CD4-positive, alpha-beta T cell (primary cell): ENCODE measurements around the gene DPEP3. TPM values are rescaled to one million over a fixed set of nuclear protein-coding genes. Genes with fewer than 3 reads are reported as not detected.

Experiments used
- ATAC-seq: fragments of 200-7000 bp; cut with Tn5 transposase; one replicate; pipeline ENCODE4 v1.10.0; 2022; ENCODE audit warnings: mild to moderate bottlenecking; ENCODE audit not compliant: poor library complexity
- CTCF ChIA-PET: fragments of 350-600 bp; sonication (Branson Sonifier 250); formaldehyde crosslinking; loops from one replicate; lab custom pipeline; 2021; ENCODE audit warnings: antibody characterized with exemption, inconsistent platforms; lab: Charles Lee
- POLR2A ChIA-PET: fragments of 350-600 bp; sonication (Branson Sonifier 250); formaldehyde crosslinking; loops from one replicate; lab custom pipeline; 2021; ENCODE audit warnings: antibody characterized with exemption, inconsistent platforms; lab: Charles Lee
- DNase-seq, 14 experiments: peaks; one replicate each; pipeline ENCODE4 v3.0.0-alpha.2; 2013 to 2020; ENCODE audit warnings: mixed read lengths in 2 of 14
- H3K27ac ChIP-seq, 2 donors: one replicate each; pipeline versions ENCODE4 v1.5.1 to v1.7.0; 2013; ENCODE audit warnings: low read length in 2 of 2, low read depth in 1 of 2, mild to moderate bottlenecking in 1 of 2
- H3K27me3 ChIP-seq, 2 experiments: 1 replicate in 1 of 2; 2 replicates in 1 of 2; pipeline versions ENCODE4 v1.6.1 to v1.7.0; 2013; ENCODE audit warnings: low read length in 2 of 2, control low read depth in 1 of 2, mild to moderate bottlenecking in 1 of 2, moderate library complexity in 1 of 2; ENCODE audit not compliant: insufficient read depth in 2 of 2, control insufficient read depth in 1 of 2
- H3K36me3 ChIP-seq: one replicate; pipeline ENCODE4 v1.6.1; 2013; ENCODE audit warnings: low read length, control low read depth; ENCODE audit not compliant: insufficient read depth
- H3K4me1 ChIP-seq: one replicate; pipeline ENCODE4 v1.6.1; 2013; ENCODE audit warnings: low read length, control low read depth; ENCODE audit not compliant: insufficient read depth
- H3K4me3 ChIP-seq: one replicate; pipeline ENCODE4 v1.5.1; 2013; ENCODE audit warnings: mild to moderate bottlenecking, low read length, moderate library complexity
- H3K9me3 ChIP-seq, 2 experiments: 1 replicate in 1 of 2; 2 replicates in 1 of 2; pipeline versions ENCODE4 v1.6.1 to v1.7.0; 2013; ENCODE audit warnings: low read length in 2 of 2, mild to moderate bottlenecking in 2 of 2, control low read depth in 1 of 2, moderate library complexity in 1 of 2; ENCODE audit not compliant: control insufficient read depth in 1 of 2, insufficient read depth in 1 of 2
- H3K27ac Mint-ChIP-seq: one replicate; pipeline ENCODE4 v1.8.0; 2020; ENCODE audit warnings: mixed read lengths
- H3K27me3 Mint-ChIP-seq: one replicate; pipeline ENCODE4 v1.8.0; 2021; ENCODE audit warnings: mixed read lengths
- H3K36me3 Mint-ChIP-seq: one replicate; pipeline ENCODE4 v1.8.0; 2021; ENCODE audit warnings: low read depth, mixed read lengths
- H3K4me1 Mint-ChIP-seq: one replicate; pipeline ENCODE4 v1.8.0; 2021; ENCODE audit warnings: low read depth, mixed read lengths
- H3K4me3 Mint-ChIP-seq: one replicate; pipeline ENCODE4 v1.8.0; 2020; ENCODE audit warnings: mild to moderate bottlenecking, mixed read lengths
- H3K9me3 Mint-ChIP-seq: one replicate; pipeline ENCODE4 v1.8.0; 2020; ENCODE audit warnings: mixed read lengths
- intact Hi-C, 2 experiments: fragments of 100-400 bp; cut with DNase I in 1 of 2; cut with micrococcal nuclease in 1 of 2; formaldehyde crosslinking; loops; one replicate each; pipeline versions ENCODE4 v1.15.1 to v1.9.0; 2023 to 2025; cut with DNase I, micrococcal nuclease
- total RNA-seq, 174 experiments: library from RNA in 2 of 174; stranded (reverse) in 2 of 174; gene quantifications; one replicate each; pipeline ENCODE4 v1.2.3 and lab custom pipeline; 2021 to 2026
- TF ChIP-seq, protein P1 (sequence below): fragments of 200-600 bp; IDR thresholded peaks from one replicate; pipeline ENCODE4 v1.8.0; 2022; ENCODE audit warnings: antibody characterized with exemption, mild to moderate bottlenecking

The DPEP3 gene
- total RNA-seq, 2 experiments from 2014 or later = 0.53 to 0.63 TPM

DNA sequence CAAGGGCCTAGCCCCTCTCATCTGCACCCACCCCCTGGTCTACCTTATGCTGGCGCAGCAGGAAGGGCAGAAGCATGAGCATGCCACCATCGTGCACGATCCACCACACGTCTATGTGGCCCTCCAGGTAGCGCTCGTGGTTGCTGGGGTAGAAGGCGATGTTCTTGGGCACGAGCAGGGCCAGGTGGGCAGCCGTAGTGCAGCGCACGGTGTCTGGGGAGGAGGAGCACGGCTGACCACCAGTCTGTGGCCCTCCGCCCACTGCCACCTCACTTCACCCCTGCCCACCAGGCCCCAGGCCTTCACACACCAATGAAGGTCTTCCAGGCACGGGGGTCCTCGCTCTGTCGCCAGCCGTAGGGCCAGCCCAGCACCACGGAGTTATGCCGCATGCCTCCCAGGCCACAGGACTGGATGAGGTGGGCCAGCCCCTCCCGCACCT, 34.1 kb downstream of the DPEP3 start:
- H3K4me1 ChIP-seq = peaks cover 20% of the 10 kb centered on the region
- Mint-ChIP-seq H3K27me3 (no peaks in the 10 kb centered on the region), H3K9me3 (no peaks in the 10 kb centered on the region), H3K27ac (no peak overlapping the region), H3K4me1 (peaks cover 11% of the 10 kb centered on the region), H3K36me3 (peaks cover 15% of the 10 kb centered on the region), H3K4me3 (no peak overlapping the region)
- H3K27me3 ChIP-seq = no peaks in the 10 kb centered on the region
- no peak for DNase-seq
- TF ChIP-seq, protein P1, sequence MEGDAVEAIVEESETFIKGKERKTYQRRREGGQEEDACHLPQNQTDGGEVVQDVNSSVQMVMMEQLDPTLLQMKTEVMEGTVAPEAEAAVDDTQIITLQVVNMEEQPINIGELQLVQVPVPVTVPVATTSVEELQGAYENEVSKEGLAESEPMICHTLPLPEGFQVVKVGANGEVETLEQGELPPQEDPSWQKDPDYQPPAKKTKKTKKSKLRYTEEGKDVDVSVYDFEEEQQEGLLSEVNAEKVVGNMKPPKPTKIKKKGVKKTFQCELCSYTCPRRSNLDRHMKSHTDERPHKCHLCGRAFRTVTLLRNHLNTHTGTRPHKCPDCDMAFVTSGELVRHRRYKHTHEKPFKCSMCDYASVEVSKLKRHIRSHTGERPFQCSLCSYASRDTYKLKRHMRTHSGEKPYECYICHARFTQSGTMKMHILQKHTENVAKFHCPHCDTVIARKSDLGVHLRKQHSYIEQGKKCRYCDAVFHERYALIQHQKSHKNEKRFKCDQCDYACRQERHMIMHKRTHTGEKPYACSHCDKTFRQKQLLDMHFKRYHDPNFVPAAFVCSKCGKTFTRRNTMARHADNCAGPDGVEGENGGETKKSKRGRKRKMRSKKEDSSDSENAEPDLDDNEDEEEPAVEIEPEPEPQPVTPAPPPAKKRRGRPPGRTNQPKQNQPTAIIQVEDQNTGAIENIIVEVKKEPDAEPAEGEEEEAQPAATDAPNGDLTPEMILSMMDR = no peak
- H3K36me3 ChIP-seq = peaks cover 50% of the 10 kb centered on the region
- no peaks in the 10 kb centered on the region for H3K9me3 ChIP-seq
- ChIA-PET POLR2A (interaction anchor here (0.6 to 1.4 kb wide), 2 partner anchors 8 to 10 kb away, joined by 3 to 4 read pairs; no protein-coding TSS in a partner anchor), CTCF (no interaction called here)
- no peak overlapping the region for H3K4me3 ChIP-seq
- no peak for ATAC-seq
- intact Hi-C loops = no loop called here
- no peak overlapping the region for H3K27ac ChIP-seq

DNA sequence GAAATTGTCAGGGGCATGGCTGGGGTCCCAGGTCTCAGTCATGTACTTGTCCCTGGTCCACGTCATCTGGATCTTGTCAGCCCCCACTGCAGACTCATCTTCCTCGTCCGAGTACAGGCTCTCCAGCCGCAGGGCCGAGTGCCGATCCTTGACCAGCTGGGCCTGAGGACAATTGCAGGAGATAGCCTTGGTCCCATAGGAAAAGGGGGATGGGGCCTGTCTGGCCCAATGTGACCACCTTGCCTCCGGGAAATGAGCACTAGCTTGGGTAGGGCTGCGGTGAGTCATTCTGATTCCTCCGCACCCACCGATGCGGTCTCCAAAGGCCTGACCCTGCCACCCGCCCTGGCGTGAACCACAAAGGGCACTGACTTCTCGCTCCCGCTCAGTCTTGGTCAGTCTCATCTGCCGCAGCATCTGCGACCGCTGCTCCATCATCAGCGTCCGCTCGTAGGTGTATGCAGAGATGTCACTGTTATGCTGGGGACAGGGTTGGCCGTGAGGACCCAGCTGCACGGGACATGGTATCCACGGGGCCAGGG, 34.8 kb downstream of the DPEP3 start:
- TF ChIP-seq, protein P1 = no peak
- ChIA-PET CTCF (no interaction called here), POLR2A (interaction anchor here (1.2 kb wide), 1 partner anchor 10 kb away, joined by 5 read pairs; the partner anchor contains the start of gene PSMB10)
- no peak overlapping the region for H3K4me3 ChIP-seq
- no peaks in the 10 kb centered on the region for H3K27me3 ChIP-seq
- H3K4me1 ChIP-seq = peaks cover 27% of the 10 kb centered on the region
- Mint-ChIP-seq H3K4me1 (peaks cover 14% of the 10 kb centered on the region), H3K36me3 (peaks cover 15% of the 10 kb centered on the region), H3K27ac (no peak overlapping the region), H3K27me3 (no peaks in the 10 kb centered on the region), H3K4me3 (no peak overlapping the region), H3K9me3 (no peaks in the 10 kb centered on the region)
- no peak overlapping the region for H3K27ac ChIP-seq
- no peak for DNase-seq
- H3K36me3 ChIP-seq = peaks cover 46% of the 10 kb centered on the region
- ATAC-seq = no peak
- H3K9me3 ChIP-seq = no peaks in the 10 kb centered on the region
- intact Hi-C loops = no loop called here

DNA sequence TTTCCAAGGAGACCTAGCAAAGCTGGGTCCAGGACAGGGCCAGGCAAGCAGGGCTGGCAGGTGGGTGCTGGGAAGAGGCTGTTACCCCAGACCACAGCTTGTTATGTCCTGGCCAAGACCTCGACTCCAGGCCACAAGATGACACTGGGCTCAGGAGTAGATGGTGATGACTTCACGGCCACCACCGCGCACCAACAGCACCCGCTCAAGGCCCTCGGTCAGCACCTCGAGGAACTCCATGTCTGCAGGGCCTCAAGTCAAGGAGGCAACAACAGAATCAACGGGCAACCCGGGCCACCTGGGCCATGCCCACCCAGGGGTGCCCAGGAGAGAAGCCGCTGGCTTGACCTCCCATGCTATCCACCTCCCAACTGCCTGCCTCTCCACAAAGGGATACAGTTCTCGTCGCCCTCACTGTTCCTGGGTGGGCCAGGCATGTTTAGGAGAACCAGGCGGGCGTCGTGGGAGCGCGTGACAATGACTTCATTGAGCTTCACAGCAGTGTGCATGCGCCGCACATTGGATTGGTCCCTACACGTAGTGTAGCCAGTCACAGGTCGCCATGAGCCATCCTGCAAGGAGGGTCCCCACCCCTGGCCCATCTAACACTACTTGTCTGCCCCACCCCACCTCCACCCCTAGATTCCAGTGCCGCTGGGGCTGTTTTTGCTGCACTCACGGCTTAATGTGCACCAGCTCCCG, 35.5 kb downstream of the DPEP3 start:
- TF ChIP-seq, protein P1 = no peak
- Histone ChIP-seq H3K9me3 (no peaks in the 10 kb centered on the region), H3K27me3 (no peaks in the 10 kb centered on the region), H3K4me3 (no peak overlapping the region), H3K36me3 (peaks cover 41% of the 10 kb centered on the region), H3K4me1 (peaks cover 33% of the 10 kb centered on the region), H3K27ac (no peak overlapping the region)
- Mint-ChIP-seq H3K9me3 (no peaks in the 10 kb centered on the region), H3K36me3 (peaks cover 15% of the 10 kb centered on the region), H3K4me3 (no peak overlapping the region), H3K27me3 (no peaks in the 10 kb centered on the region), H3K4me1 (peaks cover 20% of the 10 kb centered on the region), H3K27ac (no peak overlapping the region)
- ChIA-PET CTCF (interaction anchor here (1.5 kb wide), 1 partner anchor 128 kb away, joined by 4 read pairs; no protein-coding TSS in a partner anchor), POLR2A (interaction anchor here (1.2 kb wide), 1 partner anchor 9 kb away, joined by 5 read pairs; the partner anchor contains the start of gene PSMB10)
- intact Hi-C loops = no loop called here
- DNase-seq = no peak
- ATAC-seq = no peak
